ENCODE results near the gene CIBAR2. TPM values are rescaled to one million over a fixed set of nuclear protein-coding genes. Genes with fewer than 3 reads are reported as not detected.
A peak's percentile ranks its signal among the peaks of the same experiment; 100 is the strongest.

The CIBAR2 gene
- total and polyA plus RNA-seq, 8 donors = 0.29 to 10.9 (median 5.9) TPM

- Histone ChIP-seq H3K27ac (no peak overlapping the region), H3K4me3 (no peak overlapping the region), H3K4me1 (peaks cover 0 to 17% of the 10 kb centered on the region in 2 donors), H3K9me3 (no peaks in the 10 kb centered on the region), H3K27me3 (no peaks in the 10 kb centered on the region), H3K36me3 (no peaks in the 10 kb centered on the region)
- intact Hi-C loops (cut with DNase I) = no loop called here
- TF ChIP-seq CTCF (IDR thresholded peaks at IDR 0.05) = no peak
- DNase-seq (no peak), ATAC-seq (no peak)
These were observed 5.2 kb downstream of the CIBAR2 start for GRCh38 chr16:85107083-85107482.

GRCh38 chr16:85105475-85105874 is 6.8 kb downstream of the CIBAR2 start:
- DNase-seq (no peak), ATAC-seq (no peak)
- intact Hi-C loops (cut with DNase I) = no loop called here
- Histone ChIP-seq H3K27ac (no peak overlapping the region), H3K27me3 (no peaks in the 10 kb centered on the region), H3K4me3 (no peak overlapping the region), H3K9me3 (no peaks in the 10 kb centered on the region), H3K36me3 (no peaks in the 10 kb centered on the region), H3K4me1 (peaks cover 0 to 18% of the 10 kb centered on the region in 2 donors)
- no peak for TF ChIP-seq CTCF (IDR thresholded peaks at IDR 0.05)

GRCh38 chr16:85104821-85105391 is 7.4 kb downstream of the CIBAR2 start:
- H3K27ac ChIP-seq = no peak overlapping the region
- TF ChIP-seq CTCF (IDR thresholded peaks at IDR 0.05) = no peak
- DNase-seq (no peak), ATAC-seq (peak; percentile 57)
- no peak overlapping the region for H3K4me3 ChIP-seq
- H3K4me1 ChIP-seq = peaks cover 0 to 18% of the 10 kb centered on the region in 2 donors
- no peaks in the 10 kb centered on the region for H3K36me3 ChIP-seq
- intact Hi-C loops (cut with DNase I) = no loop called here
- H3K9me3 ChIP-seq = no peaks in the 10 kb centered on the region
- no peaks in the 10 kb centered on the region for H3K27me3 ChIP-seq

- TF ChIP-seq CTCF (IDR thresholded peaks at IDR 0.05) = no peak
- intact Hi-C loops (cut with DNase I) = no loop called here
- Histone ChIP-seq H3K36me3 (no peaks in the 10 kb centered on the region), H3K4me1 (peaks cover 0 to 18% of the 10 kb centered on the region in 2 donors), H3K4me3 (no peak overlapping the region), H3K9me3 (no peaks in the 10 kb centered on the region), H3K27me3 (no peaks in the 10 kb centered on the region), H3K27ac (no peak overlapping the region)
- DNase-seq (no peak), ATAC-seq (no peak)
These were observed 8.1 kb downstream of the CIBAR2 start for GRCh38 chr16:85104147-85104546.

- no peaks in the 10 kb centered on the region for H3K27me3 ChIP-seq
- TF ChIP-seq CTCF (IDR thresholded peaks at IDR 0.05) = no peak
- intact Hi-C loops (cut with DNase I) = no loop called here
- no peaks in the 10 kb centered on the region for H3K9me3 ChIP-seq
- H3K27ac ChIP-seq = no peak overlapping the region
- no peak overlapping the region for H3K4me3 ChIP-seq
- no peaks in the 10 kb centered on the region for H3K36me3 ChIP-seq
- DNase-seq (no peak), ATAC-seq (no peak)
- H3K4me1 ChIP-seq = peaks cover 0 to 18% of the 10 kb centered on the region in 2 donors
These were observed 8.9 kb downstream of the CIBAR2 start for GRCh38 chr16:85103114-85104079.
